Bronchial epithelial cell (primary cell): Measurements from ENCODE around the gene MTM1. TPM values are rescaled to one million over a fixed set of nuclear protein-coding genes. Genes with fewer than 3 reads are reported as not detected.

Experiments used
- DNase-seq: peaks from one replicate; pipeline ENCODE4 v3.0.0-alpha.2; 2010; ENCODE audit warnings: low read depth
- FAIRE-seq: peaks from 2 replicates; lab custom pipeline; 2011; peaks lifted over from hg19 to GRCh38; lab: Jason Lieb, UNC
- H3K27me3 ChIP-seq: 2 replicates; pipeline ENCODE4 v1.5.1; 2011; ENCODE audit warnings: low read length; ENCODE audit not compliant: control insufficient read depth, insufficient read depth
- H3K36me3 ChIP-seq: 2 replicates; pipeline ENCODE4 v1.5.1; 2011; ENCODE audit warnings: low read length; ENCODE audit not compliant: control insufficient read depth, insufficient read depth
- H3K4me3 ChIP-seq: 2 replicates; pipeline ENCODE4 v1.5.1; 2011; ENCODE audit warnings: mild to moderate bottlenecking, low read depth, low read length, control low read depth
- CTCF ChIP-seq: IDR thresholded peaks from 2 replicates; pipeline ENCODE4 v1.5.1; 2011; ENCODE audit warnings: mild to moderate bottlenecking, moderate library complexity, low read length, control low read depth, inconsistent platforms; ENCODE audit not compliant: insufficient read depth, severe bottlenecking
- total RNA-seq: library from RNA; depleted of rRNA; stranded (reverse); fragments of >200 nt; gene quantifications from 2 replicates; pipeline ENCODE4 v1.2.1, GENCODE V29; 2014

MTM1 gene
- total RNA-seq, 1 donor from 2014 or later, result 11.3 TPM

DNA sequence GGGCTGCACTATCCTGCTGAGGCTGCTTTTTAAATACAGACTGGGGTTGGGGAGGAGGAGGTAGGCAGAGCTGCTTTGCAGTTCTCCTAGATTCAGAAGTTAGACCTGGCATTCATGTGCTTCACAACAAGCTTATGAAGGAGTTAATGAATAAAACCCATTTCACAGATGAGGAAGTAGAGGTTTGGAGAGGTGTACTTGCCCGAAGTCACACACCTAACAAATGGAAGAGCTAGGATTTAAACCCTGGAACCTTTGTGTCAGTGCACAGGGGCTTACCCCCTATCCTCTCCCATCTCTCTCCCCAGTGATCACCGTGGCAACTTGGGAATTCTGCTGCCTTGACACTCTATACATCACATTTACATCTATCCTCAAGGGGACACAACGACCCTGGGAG, 3.6 kb upstream of the MTM1 start:
- H3K36me3 ChIP-seq, result no peaks in the 10 kb centered on the region
- DNase-seq, result no peak
- FAIRE-seq, result no peak
- TF ChIP-seq CTCF, result no peak
- H3K27me3 ChIP-seq, result no peaks in the 10 kb centered on the region
- no peak overlapping the region for H3K4me3 ChIP-seq

GRCh38 chrX:150565551-150565950, 2.9 kb upstream of the MTM1 start:
- H3K27me3 ChIP-seq, result no peaks in the 10 kb centered on the region
- no peak overlapping the region for H3K4me3 ChIP-seq
- peak; percentile 52 for FAIRE-seq
- TF ChIP-seq CTCF, result no peak
- DNase-seq, result no peak
- no peaks in the 10 kb centered on the region for H3K36me3 ChIP-seq

DNA sequence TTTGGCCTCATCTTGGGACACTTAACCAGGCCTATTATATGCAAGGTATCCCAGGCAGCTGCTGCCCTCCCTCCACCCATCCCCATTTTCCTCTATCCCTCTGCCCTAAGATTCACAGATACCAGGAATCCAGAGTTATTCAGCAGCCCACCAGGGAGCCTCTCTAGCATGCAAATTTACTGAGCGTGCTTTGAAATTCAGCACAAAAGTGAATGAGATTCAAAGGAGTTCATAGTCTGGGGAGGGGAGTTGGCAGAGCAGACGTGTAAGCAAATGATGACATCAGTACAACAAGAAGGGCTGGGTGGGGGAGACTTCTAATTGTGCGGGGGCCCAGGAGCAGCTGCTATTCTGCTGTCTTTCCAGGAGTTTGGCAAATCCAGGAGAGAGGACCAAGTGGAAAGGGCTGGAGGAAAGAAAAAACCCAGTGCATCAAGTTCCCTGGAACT, 1.7 kb upstream of the MTM1 start:
- FAIRE-seq (no peak), DNase-seq (no peak)
- Histone ChIP-seq H3K4me3 (no peak overlapping the region), H3K27me3 (no peaks in the 10 kb centered on the region), H3K36me3 (no peaks in the 10 kb centered on the region)
- no peak for TF ChIP-seq CTCF

DNA sequence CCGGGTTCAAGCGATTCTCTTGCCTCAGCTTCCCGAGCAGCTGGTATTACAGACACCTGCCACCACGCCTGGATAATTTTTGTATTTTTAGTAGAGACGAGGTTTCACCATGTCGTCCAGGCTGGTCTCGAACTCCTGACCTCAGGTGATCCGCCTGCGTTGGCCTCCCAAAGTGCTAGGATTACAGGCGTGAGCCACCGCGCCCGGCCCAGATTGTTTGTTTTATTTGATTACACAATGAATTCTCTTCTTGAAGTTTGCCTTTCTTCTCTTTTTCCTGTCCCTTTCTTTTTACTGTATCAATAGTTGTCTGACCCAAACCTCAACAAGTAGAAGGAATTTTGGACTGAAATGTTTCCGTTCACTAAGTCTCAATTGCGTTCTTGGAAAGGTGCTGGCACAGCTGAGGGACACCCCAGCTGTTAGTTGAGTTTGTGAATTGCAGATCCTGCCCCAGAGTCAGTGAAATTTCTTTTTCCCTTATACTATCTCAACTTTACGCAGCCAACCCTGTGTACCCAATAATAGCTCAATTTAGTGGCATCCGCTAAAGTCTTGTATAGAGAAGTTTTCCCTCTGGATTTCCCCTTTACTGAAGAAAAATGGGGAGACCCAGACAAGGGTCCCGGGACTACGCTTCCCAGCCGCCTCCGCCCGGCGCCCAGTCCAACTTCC, 639 bp upstream of the MTM1 start:
- Histone ChIP-seq H3K27me3 (no peaks in the 10 kb centered on the region), H3K36me3 (no peaks in the 10 kb centered on the region), H3K4me3 (peak overlapping the region; percentile 15)
- FAIRE-seq (no peak), DNase-seq (no peak)
- TF ChIP-seq CTCF, result no peak

DNA sequence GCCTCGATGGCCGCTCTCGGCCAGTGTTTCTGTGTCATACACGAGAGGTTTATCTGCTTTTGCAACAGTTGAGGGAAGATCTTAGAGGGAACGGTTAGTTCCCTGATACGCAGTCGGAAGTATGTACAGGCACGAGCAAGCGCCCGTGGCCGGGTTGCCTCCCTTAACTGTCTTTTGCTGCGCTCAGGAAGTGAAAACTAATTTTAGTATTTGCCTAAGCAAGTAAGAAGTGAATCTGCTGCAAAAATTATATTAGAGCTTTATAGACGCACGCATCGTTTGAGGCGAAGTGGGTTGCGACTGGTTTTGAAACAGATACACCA, 695 bp downstream of the MTM1 start:
- FAIRE-seq (no peak), DNase-seq (no peak)
- no peaks in the 10 kb centered on the region for H3K36me3 ChIP-seq

More for the DNA sequence above, 695 bp downstream of the MTM1 start:
- Histone ChIP-seq H3K27me3 (no peaks in the 10 kb centered on the region), H3K4me3 (peak overlapping the region; percentile 72)
- TF ChIP-seq CTCF, result no peak
